ENCODE measurements around the gene NRXN3. TPM values are rescaled to one million over a fixed set of nuclear protein-coding genes. Genes with fewer than 3 reads are reported as not detected.

Gene NRXN3
- polyA plus RNA-seq, 1 donor (not counting 4 experiments of a cell fraction or from before 2014, with no cell fraction given), result 0.89 TPM

DNA sequence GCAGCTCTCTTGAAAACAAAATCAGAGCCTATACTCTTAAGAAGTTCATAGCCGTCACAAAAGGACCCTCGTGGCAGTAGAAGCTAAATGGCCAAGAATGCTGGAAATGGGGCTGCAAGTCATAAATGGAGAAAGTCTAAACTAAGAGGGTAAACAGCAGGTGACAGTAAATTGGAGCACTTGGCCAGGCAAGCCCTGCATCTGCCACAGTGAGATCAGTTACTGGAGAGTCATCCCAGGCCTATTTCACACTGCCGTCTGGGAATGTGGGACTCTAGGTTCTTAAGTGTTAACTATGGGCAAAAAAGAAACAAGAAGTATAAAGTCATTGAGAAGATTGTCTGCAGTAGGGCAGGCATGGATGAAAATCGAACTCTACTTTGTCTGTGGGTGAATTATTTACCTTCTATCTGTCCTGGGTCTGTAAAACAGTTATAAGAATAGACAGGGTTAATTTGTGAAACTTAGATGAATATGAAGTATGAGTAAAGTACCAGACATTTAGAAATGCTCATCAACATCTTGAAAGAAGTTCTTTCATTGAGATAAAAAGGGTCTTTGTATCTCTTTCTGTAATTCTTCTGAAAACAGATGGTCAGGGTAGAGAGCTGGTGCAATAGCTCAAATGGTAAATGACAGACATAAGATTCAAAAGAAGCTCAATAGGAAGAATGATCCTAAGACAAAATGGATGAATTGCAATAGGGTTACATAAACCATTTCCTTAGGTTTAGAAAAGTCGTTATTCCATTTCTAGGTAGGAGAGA lies 1248.7 kb downstream of the NRXN3 start:
- TF ChIP-seq EZH2 (IDR thresholded peaks at IDR 0.05; ENCODE audit: low read length), result no peak
- TF ChIP-seq, protein P1, sequence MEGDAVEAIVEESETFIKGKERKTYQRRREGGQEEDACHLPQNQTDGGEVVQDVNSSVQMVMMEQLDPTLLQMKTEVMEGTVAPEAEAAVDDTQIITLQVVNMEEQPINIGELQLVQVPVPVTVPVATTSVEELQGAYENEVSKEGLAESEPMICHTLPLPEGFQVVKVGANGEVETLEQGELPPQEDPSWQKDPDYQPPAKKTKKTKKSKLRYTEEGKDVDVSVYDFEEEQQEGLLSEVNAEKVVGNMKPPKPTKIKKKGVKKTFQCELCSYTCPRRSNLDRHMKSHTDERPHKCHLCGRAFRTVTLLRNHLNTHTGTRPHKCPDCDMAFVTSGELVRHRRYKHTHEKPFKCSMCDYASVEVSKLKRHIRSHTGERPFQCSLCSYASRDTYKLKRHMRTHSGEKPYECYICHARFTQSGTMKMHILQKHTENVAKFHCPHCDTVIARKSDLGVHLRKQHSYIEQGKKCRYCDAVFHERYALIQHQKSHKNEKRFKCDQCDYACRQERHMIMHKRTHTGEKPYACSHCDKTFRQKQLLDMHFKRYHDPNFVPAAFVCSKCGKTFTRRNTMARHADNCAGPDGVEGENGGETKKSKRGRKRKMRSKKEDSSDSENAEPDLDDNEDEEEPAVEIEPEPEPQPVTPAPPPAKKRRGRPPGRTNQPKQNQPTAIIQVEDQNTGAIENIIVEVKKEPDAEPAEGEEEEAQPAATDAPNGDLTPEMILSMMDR (optimal IDR thresholded peaks at IDR 0.05 in 1 of 3, IDR thresholded peaks at IDR 0.05 in 1 of 3, conservative IDR thresholded peaks at IDR 0.05 in 1 of 3; ENCODE audit: extremely low read depth in 1 of 3, insufficient read depth in 2 of 3, low read length in 3 of 3), result no peak
- H3K27me3 ChIP-seq (ENCODE audit: control insufficient read depth, extremely low read depth, insufficient read depth, low read length), result no peaks in the 10 kb centered on the region
- H3K9me1 ChIP-seq (ENCODE audit: control insufficient read depth, extremely low read depth, insufficient read depth, low read length), result no peaks in the 10 kb centered on the region
- no peak overlapping the region for H3K4me3 ChIP-seq (ENCODE audit: control insufficient read depth in 2 of 3, extremely low read depth in 1 of 3, insufficient read depth in 2 of 3, low read depth in 1 of 3, low read length in 3 of 3)
- DNase-seq (ENCODE audit: low read depth, low spot score), result no peak
- dilution Hi-C loops (cut with MboI; ENCODE audit: extremely low pct_ligation_motif_present, low sequenced_read_pairs), result no loop called here
- H3K9ac ChIP-seq (ENCODE audit: control insufficient read depth, extremely low read depth, insufficient read depth, low read length), result no peak overlapping the region
- no peak for FAIRE-seq
- no peaks in the 10 kb centered on the region for H3K36me3 ChIP-seq (ENCODE audit: control insufficient read depth in 2 of 2, extremely low read depth in 1 of 2, insufficient read depth in 2 of 2, low read length in 2 of 2)
- H3K27ac ChIP-seq (ENCODE audit: control insufficient read depth, insufficient read depth, low read length), result no peak overlapping the region
- H2AFZ ChIP-seq (ENCODE audit: control insufficient read depth, low read length), result no peak overlapping the region
- H3K9me3 ChIP-seq (ENCODE audit: control insufficient read depth, low read depth, low read length), result no peaks in the 10 kb centered on the region
- H3K4me1 ChIP-seq (ENCODE audit: control insufficient read depth, extremely low read depth, insufficient read depth, low read length), result no peaks in the 10 kb centered on the region
- H3K79me2 ChIP-seq (ENCODE audit: control insufficient read depth, insufficient read depth, low read length), result no peaks in the 10 kb centered on the region
- no peaks in the 10 kb centered on the region for H4K20me1 ChIP-seq (ENCODE audit: control insufficient read depth, extremely low read depth, insufficient read depth, low read length)
- no peak overlapping the region for H3K4me2 ChIP-seq (ENCODE audit: control insufficient read depth, extremely low read depth, insufficient read depth, low read depth, low read length)

DNA sequence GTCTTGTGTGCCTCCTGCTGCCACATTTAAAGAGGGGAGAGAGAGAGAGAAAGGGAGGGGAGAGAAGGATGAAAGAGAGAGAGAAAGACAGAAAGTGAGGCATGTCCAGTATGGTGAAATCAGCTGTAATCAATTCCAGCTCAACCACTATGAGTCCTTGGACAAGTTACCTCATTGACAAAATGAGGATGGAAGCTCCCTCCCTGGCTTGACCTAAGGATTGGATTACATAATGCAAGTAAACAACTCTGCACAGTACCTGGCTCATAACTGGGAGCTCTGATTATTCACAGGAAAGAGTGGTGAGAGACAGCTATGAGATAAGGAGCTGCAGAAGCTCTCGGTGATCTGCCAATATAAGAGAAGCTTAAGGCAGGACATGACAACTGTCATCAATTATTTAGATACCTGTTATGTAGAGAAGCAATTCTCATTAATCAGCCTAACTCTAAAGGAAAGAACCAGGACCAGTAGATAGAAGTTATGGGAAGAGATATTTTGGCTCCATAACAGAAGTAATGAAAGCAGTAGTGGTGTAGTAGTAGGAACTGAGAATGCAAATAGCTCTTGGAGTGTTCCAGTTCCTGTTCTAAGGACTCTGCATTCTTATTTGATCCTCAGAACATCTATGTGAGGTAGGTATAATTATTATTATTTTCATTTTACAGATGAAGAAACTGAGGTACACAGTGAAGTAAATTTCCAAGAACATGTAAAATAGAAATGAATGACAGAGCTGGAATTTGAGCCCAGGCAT lies 1249.6 kb downstream of the NRXN3 start:
- no peak overlapping the region for H3K27ac ChIP-seq (ENCODE audit: control insufficient read depth, insufficient read depth, low read length)
- no peaks in the 10 kb centered on the region for H3K9me1 ChIP-seq (ENCODE audit: control insufficient read depth, extremely low read depth, insufficient read depth, low read length)
- no peak overlapping the region for H3K9ac ChIP-seq (ENCODE audit: control insufficient read depth, extremely low read depth, insufficient read depth, low read length)
- H3K4me1 ChIP-seq (ENCODE audit: control insufficient read depth, extremely low read depth, insufficient read depth, low read length), result no peaks in the 10 kb centered on the region
- H3K4me3 ChIP-seq (ENCODE audit: control insufficient read depth in 2 of 3, extremely low read depth in 1 of 3, insufficient read depth in 2 of 3, low read depth in 1 of 3, low read length in 3 of 3), result no peak overlapping the region
- DNase-seq (ENCODE audit: low read depth, low spot score) (no peak), FAIRE-seq (no peak)
- H3K27me3 ChIP-seq (ENCODE audit: control insufficient read depth, extremely low read depth, insufficient read depth, low read length), result no peaks in the 10 kb centered on the region
- no peaks in the 10 kb centered on the region for H3K79me2 ChIP-seq (ENCODE audit: control insufficient read depth, insufficient read depth, low read length)
- no peaks in the 10 kb centered on the region for H4K20me1 ChIP-seq (ENCODE audit: control insufficient read depth, extremely low read depth, insufficient read depth, low read length)
- TF ChIP-seq, protein P1 (optimal IDR thresholded peaks at IDR 0.05 in 1 of 3, IDR thresholded peaks at IDR 0.05 in 1 of 3, conservative IDR thresholded peaks at IDR 0.05 in 1 of 3; ENCODE audit: extremely low read depth in 1 of 3, insufficient read depth in 2 of 3, low read length in 3 of 3), result no peak
- TF ChIP-seq EZH2 (IDR thresholded peaks at IDR 0.05; ENCODE audit: low read length), result no peak
- dilution Hi-C loops (cut with MboI; ENCODE audit: extremely low pct_ligation_motif_present, low sequenced_read_pairs), result no loop called here
- no peak overlapping the region for H3K4me2 ChIP-seq (ENCODE audit: control insufficient read depth, extremely low read depth, insufficient read depth, low read depth, low read length)
- no peaks in the 10 kb centered on the region for H3K9me3 ChIP-seq (ENCODE audit: control insufficient read depth, low read depth, low read length)
- H3K36me3 ChIP-seq (ENCODE audit: control insufficient read depth in 2 of 2, extremely low read depth in 1 of 2, insufficient read depth in 2 of 2, low read length in 2 of 2), result no peaks in the 10 kb centered on the region
- H2AFZ ChIP-seq (ENCODE audit: control insufficient read depth, low read length), result no peak overlapping the region
